Liver (tissue), 9 donors: ENCODE results near the gene ARHGAP6. TPM values are rescaled to one million over a fixed set of nuclear protein-coding genes. Genes with fewer than 3 reads are reported as not detected.

Experiments used
- DNase-seq: peaks from one replicate; pipeline ENCODE4 v3.0.0-alpha.2; 2017; ENCODE audit warnings: low spot score
- H3K27ac ChIP-seq, 2 donors: one replicate each; pipeline ENCODE4 v1.7.0; 2013; ENCODE audit warnings: inconsistent platforms in 2 of 2, low read length in 2 of 2, control low read depth in 1 of 2, low read depth in 1 of 2, mild to moderate bottlenecking in 1 of 2
- H3K27me3 ChIP-seq, 4 donors: one replicate each; pipeline versions ENCODE4 v1.6.1 to v1.7.0; 2013; ENCODE audit warnings: low read length in 3 of 4, inconsistent platforms in 1 of 4, mild to moderate bottlenecking in 1 of 4, moderate library complexity in 1 of 4; ENCODE audit not compliant: control insufficient read depth in 4 of 4, insufficient read depth in 4 of 4
- H3K36me3 ChIP-seq, 4 donors: one replicate each; pipeline versions ENCODE4 v1.6.1 to v1.7.0; 2013; ENCODE audit warnings: low read length in 3 of 4, mild to moderate bottlenecking in 3 of 4, low read depth in 1 of 4, moderate library complexity in 1 of 4; ENCODE audit not compliant: control insufficient read depth in 4 of 4, insufficient read depth in 3 of 4
- H3K4me1 ChIP-seq, 4 donors: one replicate each; pipeline versions ENCODE4 v1.6.1 to v1.7.0; 2013; ENCODE audit warnings: low read length in 3 of 4, mild to moderate bottlenecking in 3 of 4, moderate library complexity in 1 of 4; ENCODE audit not compliant: control insufficient read depth in 4 of 4, insufficient read depth in 4 of 4
- H3K4me3 ChIP-seq, 3 donors: one replicate each; pipeline versions ENCODE4 v1.6.1 to v1.7.0; 2013; ENCODE audit warnings: low read length in 3 of 3, control low read depth in 1 of 3, low read depth in 1 of 3, mild to moderate bottlenecking in 1 of 3
- H3K9ac ChIP-seq, 2 donors: one replicate each; pipeline ENCODE4 v1.7.0; 2013; ENCODE audit warnings: low read length in 2 of 2, mild to moderate bottlenecking in 2 of 2, moderate library complexity in 2 of 2, control low read depth in 1 of 2, low read depth in 1 of 2
- H3K9me3 ChIP-seq, 4 donors: one replicate each; pipeline versions ENCODE4 v1.6.1 to v1.7.0; 2013; ENCODE audit warnings: low read length in 3 of 4; ENCODE audit not compliant: control insufficient read depth in 4 of 4
- CTCF ChIP-seq: fragments of 150-350 bp; IDR thresholded peaks from 2 replicates; pipeline ENCODE4 v1.5.1; 2017; ENCODE audit warnings: improper control_type of control experiment, low read depth, low read length; ENCODE audit not compliant: missing input control
- EGR1 ChIP-seq, 2 donors: IDR thresholded peaks; 2 replicates each; pipeline ENCODE4 v1.6.1; 2016 to 2018; ENCODE audit warnings: antibody characterized with exemption in 2 of 2, low read depth in 2 of 2
- FOXA1 ChIP-seq: IDR thresholded peaks from 2 replicates; pipeline ENCODE4 v1.6.1; 2016; ENCODE audit warnings: antibody characterized with exemption
- FOXA2 ChIP-seq: IDR thresholded peaks from 2 replicates; pipeline ENCODE4 v1.6.1; 2016; ENCODE audit warnings: antibody characterized with exemption
- GABPA ChIP-seq, 2 donors: IDR thresholded peaks in 1 of 2; conservative IDR thresholded peaks in 1 of 2; 2 replicates each; pipeline ENCODE4 v1.6.1; 2016; ENCODE audit warnings: antibody characterized with exemption in 2 of 2, mild to moderate bottlenecking in 1 of 2, moderate library complexity in 1 of 2
- HNF4A ChIP-seq, 2 donors: conservative IDR thresholded peaks; 2 replicates each; pipeline ENCODE4 v1.6.1; 2016; ENCODE audit warnings: antibody characterized with exemption in 2 of 2, mild to moderate bottlenecking in 2 of 2
- MAX ChIP-seq: IDR thresholded peaks from 2 replicates; pipeline ENCODE4 v1.6.1; 2016; ENCODE audit warnings: antibody characterized with exemption
- NR2F2 ChIP-seq: IDR thresholded peaks from 2 replicates; pipeline ENCODE4 v1.6.1; 2016; ENCODE audit warnings: antibody characterized with exemption
- RAD21 ChIP-seq, 2 donors: IDR thresholded peaks; 2 replicates each; pipeline ENCODE4 v1.6.1; 2016; ENCODE audit warnings: antibody characterized with exemption in 2 of 2, mild to moderate bottlenecking in 2 of 2
- REST ChIP-seq: IDR thresholded peaks from 2 replicates; pipeline ENCODE4 v1.6.1; 2016; ENCODE audit warnings: antibody characterized with exemption, mild to moderate bottlenecking
- RXRA ChIP-seq, 2 donors: IDR thresholded peaks; 2 replicates each; pipeline ENCODE4 v1.6.1; 2017 to 2018; ENCODE audit warnings: antibody characterized with exemption in 2 of 2, mild to moderate bottlenecking in 1 of 2
- SP1 ChIP-seq: IDR thresholded peaks from 2 replicates; pipeline ENCODE4 v1.6.1; 2018; ENCODE audit warnings: antibody characterized with exemption, mild to moderate bottlenecking
- TAF1 ChIP-seq: conservative IDR thresholded peaks from 2 replicates; pipeline ENCODE4 v1.6.1; 2016; ENCODE audit warnings: antibody characterized with exemption, mild to moderate bottlenecking
- ZBTB33 ChIP-seq: IDR thresholded peaks from 2 replicates; pipeline ENCODE4 v1.6.1; 2016; ENCODE audit warnings: antibody characterized with exemption
- WGBS: extraction: QIAGEN DNeasy Blood & Tissue Kit; methylation state at CpG from one replicate; pipeline ENCODE4 v1.1.7; 2013; 5-methylcytosine and 5-hydroxymethylcytosine counted together
- polyA plus RNA-seq, 2 donors: library from polyadenylated mRNA; stranded (reverse) in 1 of 2; unstranded in 1 of 2; fragments of 200-250 nt in 1 of 2; fragments of >200 nt in 1 of 2; fragmentation: Nextera tagmentation in 1 of 2; extraction: Ambion mirVana in 1 of 2; gene quantifications; one replicate each; pipeline versions ENCODE4 v1.2.1 to v1.2.3, GENCODE V29; 2013 to 2015
- total RNA-seq, 2 donors: library from RNA; depleted of rRNA; stranded (reverse); fragments of >200 nt; gene quantifications; one replicate each; pipeline ENCODE4 v1.2.3, GENCODE V29; 2014
- donor health status: healthy.
- donor health status: healthy.
- donor health status: healthy.
- donor health status: healthy.
- donor health status: healthy.

Gene ARHGAP6
- total and polyA plus RNA-seq, 4 donors: 0.10 to 2.2 (median 0.65) TPM

GRCh38 chrX:11109968-11110367 lies 555.8 kb downstream of the ARHGAP6 start:
- no peak for DNase-seq
- H3K4me3 ChIP-seq: no peak overlapping the region
- H3K9ac ChIP-seq: no peak overlapping the region
- no peak overlapping the region for H3K27ac ChIP-seq
- H3K9me3 ChIP-seq: no peaks in the 10 kb centered on the region
- H3K27me3 ChIP-seq: no peaks in the 10 kb centered on the region
- H3K4me1 ChIP-seq: peaks cover 0 to 10% (median 8%) of the 10 kb centered on the region in 4 donors
- H3K36me3 ChIP-seq: peaks cover 0 to 2% (median 0%) of the 10 kb centered on the region in 4 donors
- WGBS: 100% methylated on average over 2 of the region's 2 CpGs
- TF ChIP-seq HNF4A (conservative IDR thresholded peaks at IDR 0.05): no peak
- TF ChIP-seq SP1: no peak
- TF ChIP-seq RXRA (IDR thresholded peaks at IDR 0.05): no peak
- no peak for TF ChIP-seq TAF1
- TF ChIP-seq MAX: no peak
- TF ChIP-seq NR2F2: no peak
- TF ChIP-seq RAD21 (IDR thresholded peaks at IDR 0.05): no peak

GRCh38 chrX:11108253-11108941 lies 557.3 kb downstream of the ARHGAP6 start:
- TF ChIP-seq FOXA1 (no peak), MAX (no peak), EGR1 (IDR thresholded peaks at IDR 0.05; ENCODE audit: low read depth in 2 of 2) (no peak), GABPA (IDR thresholded peaks at IDR 0.05 in 1 of 2, conservative IDR thresholded peaks at IDR 0.05 in 1 of 2) (no peak), ZBTB33 (no peak), HNF4A (conservative IDR thresholded peaks at IDR 0.05) (no peak), NR2F2 (no peak), RXRA (IDR thresholded peaks at IDR 0.05) (no peak), SP1 (no peak), TAF1 (no peak), RAD21 (IDR thresholded peaks at IDR 0.05) (no peak), CTCF (no peak), REST (no peak), FOXA2 (no peak)
- 94% methylated on average over 4 of the region's 4 CpGs for WGBS
- H3K36me3 ChIP-seq: peaks cover 0 to 2% (median 0%) of the 10 kb centered on the region in 4 donors
- peaks cover 0 to 10% (median 4%) of the 10 kb centered on the region in 4 donors for H3K4me1 ChIP-seq
- H3K9me3 ChIP-seq: no peaks in the 10 kb centered on the region
- H3K27ac ChIP-seq: no peak overlapping the region
- no peak overlapping the region for H3K9ac ChIP-seq
- H3K27me3 ChIP-seq: no peaks in the 10 kb centered on the region
- DNase-seq: no peak
- H3K4me3 ChIP-seq: no peak overlapping the region
